Measurements from ENCODE around the gene RHEBL1. TPM values are rescaled to one million over a fixed set of nuclear protein-coding genes. Genes with fewer than 3 reads are reported as not detected.

RHEBL1 gene, protein sequence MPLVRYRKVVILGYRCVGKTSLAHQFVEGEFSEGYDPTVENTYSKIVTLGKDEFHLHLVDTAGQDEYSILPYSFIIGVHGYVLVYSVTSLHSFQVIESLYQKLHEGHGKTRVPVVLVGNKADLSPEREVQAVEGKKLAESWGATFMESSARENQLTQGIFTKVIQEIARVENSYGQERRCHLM
- total RNA-seq (2021; fragmentation: NEBNext Ultra II Directional; extraction: Animal tissue kit (Norgen Biotek cat#: 25700)): 1 to 10 TPM in 1 of 6 experiments, under 1 TPM in 5; 0.60 to 1.6 (median 0.86) TPM
- long read RNA-seq: 0 reads

DNA sequence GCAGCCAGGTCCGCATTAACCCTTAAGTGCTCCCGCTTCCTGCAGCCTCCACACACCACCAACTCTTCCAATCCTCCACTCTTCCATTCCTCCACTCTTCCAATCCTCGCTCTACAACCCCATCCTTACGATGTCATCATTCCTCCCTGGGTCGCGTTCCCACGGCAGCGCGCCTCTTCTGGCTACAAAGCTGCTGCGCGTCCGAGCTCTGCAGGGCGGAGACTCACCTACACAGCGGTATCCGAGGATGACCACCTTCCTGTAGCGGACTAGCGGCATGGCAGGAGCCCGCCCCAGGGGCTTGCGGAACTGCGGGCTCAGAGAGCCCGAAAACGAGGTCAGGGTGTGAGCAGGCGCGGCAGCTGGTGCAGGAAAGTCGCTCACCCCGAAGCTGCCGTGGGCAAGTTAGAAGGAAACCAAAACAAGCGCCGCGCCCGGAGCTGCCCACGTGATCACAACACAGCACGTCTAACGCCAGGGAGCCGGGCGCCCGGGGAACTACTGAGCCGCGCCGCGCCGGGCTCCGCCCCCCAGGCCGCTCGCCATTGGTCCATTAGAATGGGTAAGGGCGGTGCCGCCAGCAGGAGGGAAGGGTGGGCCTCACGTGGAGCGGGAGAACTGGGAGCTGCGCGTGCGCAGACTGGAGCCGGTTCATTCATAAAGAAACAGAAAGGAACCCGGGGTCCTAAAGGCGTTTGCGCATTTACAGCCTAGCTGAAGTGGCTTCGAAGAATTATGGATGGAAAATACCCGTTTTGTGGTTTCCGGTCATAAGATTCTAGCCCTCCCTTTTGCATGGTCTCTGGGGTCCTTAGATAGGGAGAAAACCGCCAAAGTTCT lies at the start of gene RHEBL1:
Gene RHEBL1, minus strand, starts transcription at position 473 of the 840 bp plus-strand sequence. Its CDS starts 194 bp downstream, at position 279.
- TF ChIP-seq, protein P1, sequence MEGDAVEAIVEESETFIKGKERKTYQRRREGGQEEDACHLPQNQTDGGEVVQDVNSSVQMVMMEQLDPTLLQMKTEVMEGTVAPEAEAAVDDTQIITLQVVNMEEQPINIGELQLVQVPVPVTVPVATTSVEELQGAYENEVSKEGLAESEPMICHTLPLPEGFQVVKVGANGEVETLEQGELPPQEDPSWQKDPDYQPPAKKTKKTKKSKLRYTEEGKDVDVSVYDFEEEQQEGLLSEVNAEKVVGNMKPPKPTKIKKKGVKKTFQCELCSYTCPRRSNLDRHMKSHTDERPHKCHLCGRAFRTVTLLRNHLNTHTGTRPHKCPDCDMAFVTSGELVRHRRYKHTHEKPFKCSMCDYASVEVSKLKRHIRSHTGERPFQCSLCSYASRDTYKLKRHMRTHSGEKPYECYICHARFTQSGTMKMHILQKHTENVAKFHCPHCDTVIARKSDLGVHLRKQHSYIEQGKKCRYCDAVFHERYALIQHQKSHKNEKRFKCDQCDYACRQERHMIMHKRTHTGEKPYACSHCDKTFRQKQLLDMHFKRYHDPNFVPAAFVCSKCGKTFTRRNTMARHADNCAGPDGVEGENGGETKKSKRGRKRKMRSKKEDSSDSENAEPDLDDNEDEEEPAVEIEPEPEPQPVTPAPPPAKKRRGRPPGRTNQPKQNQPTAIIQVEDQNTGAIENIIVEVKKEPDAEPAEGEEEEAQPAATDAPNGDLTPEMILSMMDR (IDR thresholded peaks at IDR 0.05): peak; percentile 40
- Mint-ChIP-seq H3K27ac (peak within 1 kb of the TSS; percentile 92), H3K36me3 (ENCODE audit: low read depth) (no peaks in the 10 kb centered on the region), H3K4me1 (ENCODE audit: low read depth) (peaks cover 19% of the 10 kb centered on the region), H3K9me3 (no peaks in the 10 kb centered on the region), H3K4me3 (peak within 1 kb of the TSS; percentile 99), H3K27me3 (ENCODE audit: insufficient read depth) (peaks cover 2% of the 10 kb centered on the region; the same call in 1 of the 2 replicates)
- DNase-seq: peak; percentile 95

DNA sequence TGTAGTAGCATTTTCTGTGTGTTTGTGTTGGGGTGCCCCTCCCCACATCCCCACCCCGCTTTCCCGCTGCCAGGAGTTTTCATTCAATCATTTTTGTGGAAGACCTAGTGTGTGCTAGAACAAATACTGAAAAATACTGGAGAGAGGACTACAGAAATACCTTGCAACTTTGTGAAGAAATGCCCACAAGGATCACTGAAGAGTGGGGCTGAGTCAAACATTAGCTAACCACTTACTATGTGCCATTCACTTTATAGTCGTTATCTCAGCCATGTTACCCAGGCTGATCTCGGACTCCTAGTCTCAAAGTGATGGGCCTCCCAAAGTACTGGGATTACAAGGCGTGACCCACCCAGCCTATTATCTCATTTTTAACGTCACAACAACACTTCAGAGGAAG lies 41.4 kb upstream of the RHEBL1 start:
- peak overlapping the region; percentile 96 for H3K4me3 Mint-ChIP-seq
- H3K36me3 Mint-ChIP-seq (ENCODE audit: low read depth): no peaks in the 10 kb centered on the region
- H3K9me3 Mint-ChIP-seq: no peaks in the 10 kb centered on the region
- peaks cover 9% of the 10 kb centered on the region for H3K27me3 Mint-ChIP-seq (ENCODE audit: insufficient read depth)
- peak overlapping the region; percentile 83 for H3K27ac Mint-ChIP-seq
- TF ChIP-seq, protein P1 (IDR thresholded peaks at IDR 0.05): no peak
- DNase-seq: no peak
- peaks cover 28% of the 10 kb centered on the region for H3K4me1 Mint-ChIP-seq (ENCODE audit: low read depth)

DNA sequence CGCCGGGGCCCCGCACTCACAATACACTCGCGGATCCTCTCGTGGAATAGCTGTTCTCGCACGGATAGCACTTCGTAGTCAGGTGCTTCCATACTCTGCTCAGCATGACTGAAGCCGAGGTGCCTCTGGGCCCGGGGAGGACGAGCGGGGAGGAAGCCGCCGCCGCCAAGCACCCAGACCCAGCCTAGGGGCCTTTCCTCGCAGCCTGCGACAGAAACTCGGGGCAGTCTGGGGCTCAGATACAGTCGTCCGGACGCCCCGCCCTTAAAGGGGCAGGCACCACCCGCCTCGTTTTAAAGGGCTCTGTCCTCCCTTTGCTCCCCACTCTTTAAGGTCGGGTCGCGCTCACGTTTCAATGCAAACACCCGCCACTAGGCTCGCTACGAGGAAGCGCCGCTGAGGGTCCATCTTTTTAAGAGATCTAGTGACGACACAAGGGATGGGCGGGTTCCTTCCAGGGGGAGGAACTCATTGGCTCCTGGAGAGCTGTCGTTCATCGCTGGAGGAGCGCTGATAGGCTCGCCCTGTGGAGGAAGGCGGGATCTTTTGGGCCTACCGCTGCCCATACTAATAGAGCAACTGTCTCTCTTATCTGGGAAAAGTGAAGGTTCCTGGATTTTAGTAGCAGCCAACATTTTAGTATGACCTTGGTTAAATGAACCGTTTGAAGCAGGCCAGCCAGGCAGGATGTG lies 40.8 kb upstream of the RHEBL1 start, which contains the start of gene LMBR1L:
Gene LMBR1L, minus strand, starts transcription at position 384 of the 692 bp plus-strand sequence. Its CDS starts 292 bp downstream, at position 92.
- Mint-ChIP-seq H3K4me3 (peak within 1 kb of the TSS; percentile 96), H3K27me3 (ENCODE audit: insufficient read depth) (peaks cover 9% of the 10 kb centered on the region), H3K4me1 (ENCODE audit: low read depth) (peaks cover 31% of the 10 kb centered on the region), H3K36me3 (ENCODE audit: low read depth) (no peaks in the 10 kb centered on the region), H3K9me3 (no peaks in the 10 kb centered on the region), H3K27ac (peak within 1 kb of the TSS; percentile 83)
- TF ChIP-seq, protein P1 (IDR thresholded peaks at IDR 0.05): peak; percentile 74
- peak; percentile 98 for DNase-seq

DNA sequence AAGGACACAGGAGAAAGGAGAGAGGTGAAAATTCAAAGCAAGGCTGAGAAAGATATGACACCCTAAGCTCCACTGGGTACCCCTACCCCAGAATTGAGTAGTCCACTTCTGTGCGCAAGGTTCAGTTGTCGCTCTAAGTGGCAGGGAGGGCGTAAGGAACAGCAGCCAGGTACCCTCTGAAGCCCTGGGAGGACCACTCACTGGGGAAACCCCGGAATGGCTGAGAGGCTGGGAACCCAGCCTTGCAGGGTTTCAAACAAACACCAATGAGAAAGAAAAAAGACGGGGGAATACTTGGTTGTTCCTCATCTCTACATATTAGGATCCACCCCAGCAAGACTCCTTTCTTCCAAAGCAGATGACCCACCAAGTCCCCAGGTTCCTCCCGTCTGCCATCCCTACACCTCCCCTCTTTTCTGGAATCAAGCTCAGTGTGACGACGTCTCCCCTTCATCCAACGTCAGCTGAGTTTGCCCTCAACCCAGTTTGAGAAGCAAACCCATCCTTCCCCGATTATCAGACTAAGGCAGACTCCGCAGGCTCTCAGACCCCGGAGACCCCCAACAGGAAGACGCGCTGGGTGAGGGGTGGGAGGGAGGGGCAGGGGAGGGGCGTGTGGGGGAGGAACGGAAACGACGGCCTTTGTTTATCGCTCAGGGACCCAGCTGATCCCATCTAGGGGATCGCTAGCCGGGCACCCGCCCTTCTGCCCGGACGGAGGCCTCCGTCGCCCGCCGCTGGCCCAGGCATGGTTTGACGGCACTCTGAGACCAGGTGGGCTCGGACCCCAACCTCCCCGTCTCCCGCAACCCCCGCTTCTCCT lies 40.1 kb upstream of the RHEBL1 start:
- H3K36me3 Mint-ChIP-seq (ENCODE audit: low read depth): no peaks in the 10 kb centered on the region
- DNase-seq: no peak
- TF ChIP-seq, protein P1 (IDR thresholded peaks at IDR 0.05): no peak
- no peaks in the 10 kb centered on the region for H3K9me3 Mint-ChIP-seq
- H3K27me3 Mint-ChIP-seq (ENCODE audit: insufficient read depth): peaks cover 9% of the 10 kb centered on the region
- peaks cover 34% of the 10 kb centered on the region for H3K4me1 Mint-ChIP-seq (ENCODE audit: low read depth)
- H3K4me3 Mint-ChIP-seq: peak overlapping the region; percentile 96
- peak overlapping the region; percentile 83 for H3K27ac Mint-ChIP-seq

Data from HFFc6 (cell line).